Adrenal gland (tissue), 5 donors: ENCODE results near the gene DAPK2.

Experiments used
- CTCF ChIP-seq, 6 experiments: fragments of 450-650 bp in 4 of 6; fragments of 200-600 bp in 2 of 6; sonication (generic) in 1 of 6; IDR thresholded peaks; 1 replicate in 5 of 6; 2 replicates in 1 of 6; pipeline versions ENCODE4 v1.5.1 to v1.8.0; 2016 to 2021; ENCODE audit warnings: antibody characterized with exemption in 6 of 6, mild to moderate bottlenecking in 2 of 6, moderate library complexity in 1 of 6
- POLR2A ChIP-seq, 2 donors: fragments of 450-650 bp; IDR thresholded peaks; one replicate each; pipeline ENCODE4 v1.6.1; 2017; ENCODE audit warnings: antibody characterized with exemption in 2 of 2, mild to moderate bottlenecking in 2 of 2, moderate library complexity in 1 of 2
- donor health status: DM: no; HTN: no; CAD: no.

GRCh38 chr15:63877713-63878271 lies 168.5 kb downstream of the DAPK2 start:
- TF ChIP-seq CTCF (IDR thresholded peaks at IDR 0.05) = no peak
- TF ChIP-seq POLR2A (IDR thresholded peaks at IDR 0.05) = no peak
